Mesenchymal stem cell (in vitro differentiated cells and primary cell): ENCODE results near the gene COL18A1.
A peak's percentile ranks its signal among the peaks of the same experiment; 100 is the strongest.

Experiments
- DNase-seq: peaks from one replicate; pipeline ENCODE4 v3.0.0-alpha.2; 2013
- H2AFZ ChIP-seq: one replicate; pipeline ENCODE4 v1.6.1; 2013; ENCODE audit warnings: low read depth, mild to moderate bottlenecking, control low read depth, inconsistent platforms, low read length, moderate library complexity
- H2AK5ac ChIP-seq: 2 replicates; pipeline ENCODE4 v1.6.1; 2013; ENCODE audit warnings: low read length, moderate library complexity, mild to moderate bottlenecking, inconsistent platforms; ENCODE audit not compliant: severe bottlenecking
- H2BK120ac ChIP-seq: one replicate; pipeline ENCODE4 v1.6.1; 2013; ENCODE audit warnings: low read depth, mild to moderate bottlenecking, inconsistent platforms, low read length, moderate library complexity
- H2BK12ac ChIP-seq, 2 experiments: one replicate each; pipeline ENCODE4 v1.6.1; 2013; ENCODE audit warnings: inconsistent platforms in 2 of 2, low read length in 2 of 2, mild to moderate bottlenecking in 2 of 2, moderate library complexity in 2 of 2, control low read depth in 1 of 2
- H2BK15ac ChIP-seq: one replicate; pipeline ENCODE4 v1.6.1; 2013; ENCODE audit warnings: mild to moderate bottlenecking, low read depth, inconsistent platforms; ENCODE audit not compliant: poor library complexity, severe bottlenecking
- H2BK5ac ChIP-seq: 2 replicates; pipeline ENCODE4 v1.6.1; 2013; ENCODE audit warnings: low read depth, mild to moderate bottlenecking, low read length, control low read depth, inconsistent platforms; ENCODE audit not compliant: poor library complexity, severe bottlenecking
- H3K14ac ChIP-seq, 2 experiments: one replicate each; pipeline ENCODE4 v1.6.1; 2013; ENCODE audit warnings: inconsistent platforms in 2 of 2, low read length in 2 of 2, control low read depth in 1 of 2, mild to moderate bottlenecking in 1 of 2, moderate library complexity in 1 of 2
- H3K18ac ChIP-seq, 2 experiments: one replicate each; pipeline ENCODE4 v1.6.1; 2013; ENCODE audit warnings: inconsistent platforms in 2 of 2, low read length in 2 of 2, control low read depth in 1 of 2, low read depth in 1 of 2, mild to moderate bottlenecking in 1 of 2
- H3K23ac ChIP-seq, 2 experiments: one replicate each; pipeline ENCODE4 v1.6.1; 2013; ENCODE audit warnings: inconsistent platforms in 2 of 2, low read length in 2 of 2, mild to moderate bottlenecking in 2 of 2, moderate library complexity in 2 of 2, control low read depth in 1 of 2
- H3K27ac ChIP-seq: 2 replicates; pipeline ENCODE4 v1.5.1; 2013; ENCODE audit warnings: mild to moderate bottlenecking, moderate library complexity, low read length, control low read depth, inconsistent platforms; ENCODE audit not compliant: poor library complexity, severe bottlenecking
- H3K27me3 ChIP-seq, 2 experiments: 2 replicates each; pipeline versions ENCODE4 v1.6.1 to v1.7.0; 2013; ENCODE audit warnings: low read length in 2 of 2, mild to moderate bottlenecking in 2 of 2, moderate library complexity in 2 of 2, control low read depth in 1 of 2, inconsistent platforms in 1 of 2; ENCODE audit not compliant: control insufficient read depth in 1 of 2, insufficient read depth in 1 of 2
- H3K36me3 ChIP-seq, 2 experiments: 2 replicates each; pipeline versions ENCODE4 v1.6.1 to v1.7.0; 2013; ENCODE audit warnings: low read length in 2 of 2, control low read depth in 1 of 2, inconsistent platforms in 1 of 2, low read depth in 1 of 2, mild to moderate bottlenecking in 1 of 2; ENCODE audit not compliant: insufficient read depth in 2 of 2, control insufficient read depth in 1 of 2
- H3K4ac ChIP-seq, 2 experiments: one replicate each; pipeline ENCODE4 v1.6.1; 2013; ENCODE audit warnings: inconsistent platforms in 2 of 2, low read length in 2 of 2, mild to moderate bottlenecking in 2 of 2, moderate library complexity in 2 of 2, control low read depth in 1 of 2, low read depth in 1 of 2
- H3K4me1 ChIP-seq: 2 replicates; pipeline ENCODE4 v1.6.1; 2013; ENCODE audit warnings: low read depth, low read length, control low read depth; ENCODE audit not compliant: control insufficient read depth, insufficient read depth
- H3K4me2 ChIP-seq: 2 replicates; pipeline ENCODE4 v1.6.1; 2013; ENCODE audit warnings: low read length, mild to moderate bottlenecking, inconsistent platforms; ENCODE audit not compliant: poor library complexity, severe bottlenecking
- H3K4me3 ChIP-seq, 2 experiments: 2 replicates each; pipeline versions ENCODE4 v1.5.1 to v1.7.0; 2013; ENCODE audit warnings: low read length in 2 of 2, mild to moderate bottlenecking in 2 of 2, control low read depth in 1 of 2, low read depth in 1 of 2; ENCODE audit not compliant: insufficient read depth in 1 of 2
- H3K79me1 ChIP-seq: replicated peaks from 2 replicates; pipeline ENCODE4 v1.6.1; 2013; ENCODE audit warnings: mild to moderate bottlenecking, control low read depth, low read length, inconsistent platforms; ENCODE audit not compliant: poor library complexity, severe bottlenecking
- H3K9ac ChIP-seq: 2 replicates; pipeline ENCODE4 v1.7.0; 2013; ENCODE audit warnings: mild to moderate bottlenecking, low read length, moderate library complexity
- H3K9me3 ChIP-seq: 2 replicates; pipeline ENCODE4 v1.7.0; 2013; ENCODE audit warnings: mild to moderate bottlenecking, low read length; ENCODE audit not compliant: control insufficient read depth
- H4K8ac ChIP-seq: one replicate; pipeline ENCODE4 v1.6.1; 2013; ENCODE audit warnings: inconsistent platforms, mild to moderate bottlenecking, low read length, moderate library complexity
- H4K91ac ChIP-seq: one replicate; pipeline ENCODE4 v1.6.1; 2013; ENCODE audit warnings: mild to moderate bottlenecking, low read length, inconsistent platforms
- WGBS: methylation state at CpG from one replicate; pipeline ENCODE4 v1.1.7; 2013; ENCODE audit warnings: mixed read lengths; 5-methylcytosine and 5-hydroxymethylcytosine counted together

The COL18A1 gene

GRCh38 chr21:45477176-45478114, 72.5 kb downstream of the COL18A1 start:
- no peak overlapping the region for H3K27ac ChIP-seq
- H3K9ac ChIP-seq, result no peak overlapping the region
- no peak overlapping the region for H3K18ac ChIP-seq
- H3K9me3 ChIP-seq, result no peaks in the 10 kb centered on the region
- peak overlapping the region in 1 of 2 experiments; percentile 21 for H2BK12ac ChIP-seq
- DNase-seq, result no peak
- H3K27me3 ChIP-seq, result no peaks in the 10 kb centered on the region
- no peak overlapping the region for H3K4ac ChIP-seq
- peaks cover 48 to 97% of the 10 kb centered on the region in 2 experiments for H3K36me3 ChIP-seq
- peaks cover 44% of the 10 kb centered on the region for H3K79me1 ChIP-seq
- no peak overlapping the region for H3K4me3 ChIP-seq
- peaks cover 19% of the 10 kb centered on the region for H3K4me1 ChIP-seq
- no peak overlapping the region for H2AFZ ChIP-seq
- WGBS, result 94% methylated on average over 42 of the region's 44 CpGs
- H4K8ac ChIP-seq, result peak overlapping the region; percentile 1
- H2BK120ac ChIP-seq, result no peak overlapping the region
- no peak overlapping the region for H3K14ac ChIP-seq
- no peak overlapping the region for H2BK5ac ChIP-seq
- H4K91ac ChIP-seq, result no peak overlapping the region
- H3K4me2 ChIP-seq, result no peak overlapping the region
- no peak overlapping the region for H2AK5ac ChIP-seq
- no peak overlapping the region for H3K23ac ChIP-seq
- H2BK15ac ChIP-seq, result no peak overlapping the region

GRCh38 chr21:45478115-45478801, 73.3 kb downstream of the COL18A1 start:
- Histone ChIP-seq H3K14ac (no peak overlapping the region), H3K27me3 (no peaks in the 10 kb centered on the region), H3K9ac (no peak overlapping the region), H3K18ac (no peak overlapping the region), H3K9me3 (no peaks in the 10 kb centered on the region), H2BK120ac (no peak overlapping the region), H2AFZ (no peak overlapping the region), H2BK12ac (peak overlapping the region in 1 of 2 experiments; percentile 21), H3K4me2 (no peak overlapping the region), H3K36me3 (peaks cover 56 to 97% of the 10 kb centered on the region in 2 experiments), H2AK5ac (no peak overlapping the region), H3K27ac (no peak overlapping the region), H2BK15ac (no peak overlapping the region), H4K8ac (peak overlapping the region; percentile 1), H3K4me1 (peaks cover 11% of the 10 kb centered on the region), H4K91ac (no peak overlapping the region), H2BK5ac (no peak overlapping the region), H3K4me3 (peak overlapping the region in 1 of 2 experiments; percentile 8), H3K23ac (no peak overlapping the region), H3K4ac (no peak overlapping the region), H3K79me1 (peaks cover 46% of the 10 kb centered on the region)
- WGBS, result 70% methylated on average over 28 of the region's 32 CpGs
- peak; percentile 68 for DNase-seq

GRCh38 chr21:45478816-45479669, 74.1 kb downstream of the COL18A1 start:
- H3K36me3 ChIP-seq, result peaks cover 64 to 97% of the 10 kb centered on the region in 2 experiments

More at GRCh38 chr21:45478816-45479669, 74.1 kb downstream of the COL18A1 start:
- Histone ChIP-seq H3K27ac (no peak overlapping the region), H4K91ac (peak overlapping the region; percentile 56), H2BK12ac (no peak overlapping the region), H3K4me3 (no peak overlapping the region), H3K14ac (peak overlapping the region in 1 of 2 experiments; percentile 14), H3K9ac (no peak overlapping the region), H2BK5ac (no peak overlapping the region), H3K79me1 (peaks cover 46% of the 10 kb centered on the region), H2AK5ac (no peak overlapping the region), H2BK15ac (no peak overlapping the region), H4K8ac (peak overlapping the region; percentile 41), H3K4me1 (peaks cover 7% of the 10 kb centered on the region), H3K18ac (no peak overlapping the region), H3K23ac (no peak overlapping the region), H2AFZ (no peak overlapping the region), H2BK120ac (no peak overlapping the region), H3K27me3 (no peaks in the 10 kb centered on the region), H3K4ac (no peak overlapping the region), H3K4me2 (no peak overlapping the region), H3K9me3 (no peaks in the 10 kb centered on the region)
- no peak for DNase-seq
- 97% methylated on average over 29 of the region's 31 CpGs for WGBS
